HCT116 (cell line): ENCODE data around the gene RNF182. TPM values are rescaled to one million over a fixed set of nuclear protein-coding genes. Genes with fewer than 3 reads are reported as not detected.

Experiments
- ATAC-seq: fragments of 200-7000 bp; cut with Tn5 transposase; 2 replicates; pipeline ENCODE4 v1.9.1; 2020; ENCODE audit warnings: mild to moderate bottlenecking, moderate library complexity
- BruUV-seq: library from RNA; stranded (reverse); fragments of 400-500 nt; replicated peaks from 2 replicates; lab custom pipeline; 2021; lab: Mats Ljungman, UMichigan
- CTCF ChIA-PET: fragments of 300-600 bp; sonication (Branson Sonifier 250); formaldehyde crosslinking; loops from one replicate; lab custom pipeline; 2021; ENCODE audit warnings: antibody characterized with exemption; lab: Charles Lee
- POLR2A ChIA-PET: fragments of 300-600, 350-600 bp; sonication (Branson Sonifier 250); formaldehyde crosslinking; loops from one replicate; lab custom pipeline; 2021; ENCODE audit warnings: antibody characterized with exemption; lab: Charles Lee
- RAD21 ChIA-PET, 2 experiments: fragments of 300-600 bp; sonication (Branson Sonifier 250); formaldehyde crosslinking; loops; one replicate each; lab custom pipeline; 2023; ENCODE audit warnings: low total read pairs in 2 of 2; ENCODE audit not compliant: uncharacterized antibody in 2 of 2, unreplicated experiment in 2 of 2, low non-redundant PET in 1 of 2; lab: Charles Lee
- DNase-seq: peaks from one replicate; pipeline ENCODE4 v3.0.0-alpha.2; 2010; ENCODE audit warnings: low read depth, low spot score
- H2AFZ ChIP-seq: fragments of 200-600 bp; shearing (Covaris generic), sonication (generic); 2 replicates; pipeline ENCODE4 v1.6.1; 2017; ENCODE audit warnings: low read depth, mixed run types, mixed read lengths, antibody characterized with exemption, low read length; ENCODE audit not compliant: poor library complexity, severe bottlenecking
- H3K27ac ChIP-seq: 2 replicates; pipeline ENCODE4 v1.5.1; 2012; ENCODE audit warnings: low read depth, low read length
- H3K27me3 ChIP-seq: fragments of 200-600 bp; sonication (generic); 2 replicates; pipeline ENCODE4 v1.6.1; 2016; ENCODE audit warnings: mixed run types, low read length, mixed read lengths; ENCODE audit not compliant: insufficient read depth
- H3K36me3 ChIP-seq, 2 experiments: fragments of 200-500 bp in 1 of 2; fragments of 200-600 bp in 1 of 2; sonication (Bioruptor generic) in 1 of 2; sonication (generic) in 1 of 2; 2 replicates each; pipeline versions ENCODE4 v1.5.1 to v1.6.1; 2014 to 2016; ENCODE audit warnings: low read length in 2 of 2, inconsistent platforms in 1 of 2, mixed read lengths in 1 of 2, mixed run types in 1 of 2; ENCODE audit not compliant: insufficient read depth in 2 of 2, control insufficient read depth in 1 of 2
- H3K4me1 ChIP-seq, 2 experiments: fragments of 200-600 bp in 1 of 2; sonication (generic) in 1 of 2; 2 replicates each; pipeline versions ENCODE4 v1.5.1 to v1.6.1; 2012 to 2017; ENCODE audit warnings: low read length in 2 of 2, inconsistent platforms in 1 of 2, mild to moderate bottlenecking in 1 of 2, mixed read lengths in 1 of 2, mixed run types in 1 of 2, moderate library complexity in 1 of 2; ENCODE audit not compliant: insufficient read depth in 2 of 2, control insufficient read depth in 1 of 2
- H3K4me2 ChIP-seq: fragments of 200-600 bp; sonication (generic); 2 replicates; pipeline ENCODE4 v1.6.1; 2017; ENCODE audit warnings: mixed run types, low read length, mixed read lengths
- H3K4me3 ChIP-seq, 2 experiments: fragments of 200-600 bp in 1 of 2; sonication (generic) in 1 of 2; replicated peaks in 1 of 2; 2 replicates each; pipeline ENCODE4 v1.5.1; 2011 to 2016; ENCODE audit warnings: low read length in 2 of 2, control low read depth in 1 of 2, low read depth in 1 of 2, mild to moderate bottlenecking in 1 of 2, mixed read lengths in 1 of 2, mixed run types in 1 of 2
- H3K79me2 ChIP-seq: fragments of 200-600 bp; sonication (generic); 2 replicates; pipeline ENCODE4 v1.6.1; 2017; ENCODE audit warnings: mild to moderate bottlenecking, mixed run types, low read length, moderate library complexity, mixed read lengths; ENCODE audit not compliant: insufficient read depth
- H3K9ac ChIP-seq: fragments of 200-600 bp; sonication (generic); 2 replicates; pipeline ENCODE4 v1.6.1; 2016; ENCODE audit warnings: low read length, mixed read lengths
- H3K9me2 ChIP-seq: fragments of 200-600 bp; sonication (generic), shearing (Covaris generic); 2 replicates; pipeline ENCODE4 v1.6.1; 2017; ENCODE audit warnings: mixed run types, mild to moderate bottlenecking, moderate library complexity; ENCODE audit not compliant: insufficient read depth
- H3K9me3 ChIP-seq, 2 experiments: fragments of 200-500 bp in 1 of 2; fragments of 200-600 bp in 1 of 2; sonication (Bioruptor generic) in 1 of 2; sonication (generic) in 1 of 2; 2 replicates each; pipeline ENCODE4 v1.6.1; 2014 to 2017; ENCODE audit warnings: low read length in 2 of 2, mixed read lengths in 2 of 2, inconsistent platforms in 1 of 2, low read depth in 1 of 2, mild to moderate bottlenecking in 1 of 2, mixed run types in 1 of 2, moderate library complexity in 1 of 2; ENCODE audit not compliant: control insufficient read depth in 1 of 2, insufficient read depth in 1 of 2
- H4K20me1 ChIP-seq: fragments of 200-600 bp; sonication (generic), shearing (Covaris generic); 2 replicates; pipeline ENCODE4 v1.6.1; 2017; ENCODE audit warnings: mixed run types, mild to moderate bottlenecking, moderate library complexity; ENCODE audit not compliant: insufficient read depth
- ATF3 ChIP-seq: IDR thresholded peaks from 2 replicates; pipeline ENCODE4 v1.6.1; 2012
- CBX3 ChIP-seq: IDR thresholded peaks from 2 replicates; pipeline ENCODE4 v1.6.1; 2012; ENCODE audit warnings: low read depth
- CEBPB ChIP-seq: IDR thresholded peaks from 2 replicates; pipeline ENCODE4 v1.6.1; 2012; ENCODE audit warnings: low read depth
- CTCF ChIP-seq, 3 experiments: fragments of 200-600 bp in 1 of 3; sonication (generic) in 1 of 3; IDR thresholded peaks in 2 of 3; conservative IDR thresholded peaks in 1 of 3; 2 replicates each; pipeline ENCODE4 v1.5.1; 2012 to 2017; ENCODE audit warnings: low read depth in 2 of 3, low read length in 2 of 3, antibody characterized with exemption in 1 of 3, borderline replicate concordance in 1 of 3, control low read depth in 1 of 3, mild to moderate bottlenecking in 1 of 3, mixed read lengths in 1 of 3, mixed run types in 1 of 3, moderate library complexity in 1 of 3; ENCODE audit not compliant: insufficient read depth in 1 of 3
- EZH2 ChIP-seq: fragments of 200-600 bp; sonication (generic); IDR thresholded peaks from 2 replicates; pipeline ENCODE4 v1.6.1; 2017; ENCODE audit warnings: antibody characterized with exemption, mixed run types
- EZH2phosphoT487 ChIP-seq: fragments of 200-600 bp; IDR thresholded peaks from 2 replicates; pipeline ENCODE4 v1.6.1; 2018; ENCODE audit warnings: antibody characterized with exemption, borderline replicate concordance
- JUND ChIP-seq: IDR thresholded peaks from 2 replicates; pipeline ENCODE4 v1.6.1; 2012
- POLR2A ChIP-seq: IDR thresholded peaks from 2 replicates; pipeline ENCODE4 v1.7.0; 2011; ENCODE audit warnings: borderline replicate concordance; ENCODE audit not compliant: insufficient read depth, insufficient read length; ENCODE audit errors: extremely low read depth
- RAD21 ChIP-seq: IDR thresholded peaks from 2 replicates; pipeline ENCODE4 v1.6.1; 2012; ENCODE audit warnings: low read depth, mild to moderate bottlenecking
- SIN3A ChIP-seq: IDR thresholded peaks from 2 replicates; pipeline ENCODE4 v1.6.1; 2012; ENCODE audit warnings: low read depth
- SP1 ChIP-seq: IDR thresholded peaks from 2 replicates; pipeline ENCODE4 v1.6.1; 2012; ENCODE audit warnings: low read depth
- SRF ChIP-seq: IDR thresholded peaks from 2 replicates; pipeline ENCODE4 v1.6.1; 2012; ENCODE audit warnings: low read depth
- TCF7L2 ChIP-seq: IDR thresholded peaks from 2 replicates; pipeline ENCODE4 v1.7.0; 2011; ENCODE audit warnings: borderline replicate concordance, inconsistent platforms; ENCODE audit not compliant: insufficient read depth, insufficient read length; ENCODE audit errors: extremely low read depth
- YY1 ChIP-seq: IDR thresholded peaks from 2 replicates; pipeline ENCODE4 v1.6.1; 2011; ENCODE audit warnings: low read length, low read depth, moderate library complexity, mild to moderate bottlenecking; ENCODE audit not compliant: insufficient replicate concordance; ENCODE audit errors: extremely low read depth
- ZBTB33 ChIP-seq: IDR thresholded peaks from 2 replicates; pipeline ENCODE4 v1.6.1; 2011; ENCODE audit warnings: mild to moderate bottlenecking, low read length, moderate library complexity; ENCODE audit not compliant: insufficient replicate concordance; ENCODE audit errors: extremely low read depth
- ZFX ChIP-seq: fragments of 450-650 bp; IDR thresholded peaks from 2 replicates; pipeline ENCODE4 v1.6.1; 2017
- intact Hi-C: fragments of 100-400 bp; cut with micrococcal nuclease; formaldehyde crosslinking; loops from 2 replicates; pipeline ENCODE4 v1.10.0; 2022
- total RNA-seq: library from RNA; stranded (reverse); gene quantifications from one replicate; pipeline ENCODE4 v1.2.1, GENCODE V29; 2021; ENCODE audit not compliant: unreplicated experiment

Gene RNF182
- total RNA-seq, 1 experiment from 2014 or later: 6.5 TPM

- Histone ChIP-seq H3K27ac (no peak overlapping the region), H2AFZ (no peak overlapping the region), H3K4me1 (peaks cover 0 to 14% of the 10 kb centered on the region in 2 experiments; a peak in 3 of 4 replicates), H3K36me3 (no peaks in the 10 kb centered on the region), H3K9ac (no peak overlapping the region), H4K20me1 (no peaks in the 10 kb centered on the region), H3K27me3 (no peaks in the 10 kb centered on the region), H3K9me2 (no peaks in the 10 kb centered on the region; the same call in 1 of the 2 replicates), H3K79me2 (no peaks in the 10 kb centered on the region), H3K4me3 (no peak overlapping the region), H3K9me3 (no peaks in the 10 kb centered on the region), H3K4me2 (no peak overlapping the region)
- ChIA-PET CTCF (no interaction called here), RAD21 (no interaction called here), POLR2A (no interaction called here)
- DNase-seq: no peak
- intact Hi-C loops: no loop called here
- ATAC-seq: no peak
- no TSS peak for BruUV-seq
- TF ChIP-seq CTCF (IDR thresholded peaks at IDR 0.05 in 2 of 3, conservative IDR thresholded peaks at IDR 0.05 in 1 of 3; ENCODE audit: borderline replicate concordance in 1 of 3, insufficient read depth in 1 of 3, low read depth in 2 of 3, low read length in 2 of 3) (no peak), ATF3 (no peak), YY1 (no peak), ZBTB33 (no peak), EZH2 (no peak), SP1 (no peak), EZH2phosphoT487 (no peak), RAD21 (no peak), POLR2A (no peak), TCF7L2 (no peak), SRF (no peak), SIN3A (no peak), CEBPB (no peak), CBX3 (no peak), ZFX (no peak), JUND (no peak)
Observed at GRCh38 chr6:13988908-13989307, 64.2 kb downstream of the RNF182 start.
